Epithelial cell of proximal tubule (primary cell): ENCODE results near the gene CACNA1C. TPM values are rescaled to one million over a fixed set of nuclear protein-coding genes. Genes with fewer than 3 reads are reported as not detected.

Experiments used
- DNase-seq: peaks from one replicate; pipeline ENCODE4 v3.0.0-alpha.2; 2011; ENCODE audit warnings: low read depth
- H3K4me3 ChIP-seq: 2 replicates; pipeline ENCODE4 v1.5.1; 2011; ENCODE audit warnings: low read depth, mild to moderate bottlenecking, low read length
- CTCF ChIP-seq: conservative IDR thresholded peaks from 2 replicates; pipeline ENCODE4 v1.5.1; 2012; ENCODE audit warnings: low read depth, mild to moderate bottlenecking, low read length
- total RNA-seq: library from RNA; depleted of rRNA; stranded (reverse); fragments of >200 nt; gene quantifications from 2 replicates; pipeline ENCODE4 v1.2.3, GENCODE V29; 2015

CACNA1C gene
- total RNA-seq, 1 donor from 2014 or later = not detected

DNA sequence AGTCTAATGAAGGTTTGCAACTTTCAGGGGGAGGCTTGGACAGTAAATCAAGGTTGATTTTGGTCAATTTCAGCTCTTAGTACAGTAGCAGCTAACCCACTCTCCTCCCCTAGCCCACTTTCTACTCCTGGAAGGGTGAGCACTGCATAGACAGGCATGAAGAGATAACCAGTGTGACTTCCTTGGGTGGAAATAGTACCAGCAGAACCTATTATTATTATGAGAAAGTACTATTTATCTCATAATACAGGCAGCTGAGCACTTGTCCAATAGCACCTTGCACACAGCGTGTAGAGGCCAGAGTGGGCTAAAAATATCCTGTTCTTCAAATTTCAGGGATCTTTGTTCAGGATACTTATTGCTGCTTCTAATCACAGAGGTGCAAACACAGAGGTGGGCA lies 645.8 kb downstream of the CACNA1C start:
- no peak overlapping the region for H3K4me3 ChIP-seq
- no peak for DNase-seq
- TF ChIP-seq CTCF = no peak

GRCh38 chr12:2710701-2711100 lies 657.9 kb downstream of the CACNA1C start:
- TF ChIP-seq CTCF = no peak
- no peak for DNase-seq
- H3K4me3 ChIP-seq = no peak overlapping the region

GRCh38 chr12:2719392-2719791 lies 666.6 kb downstream of the CACNA1C start:
- no peak for DNase-seq
- no peak for TF ChIP-seq CTCF
- H3K4me3 ChIP-seq = no peak overlapping the region

GRCh38 chr12:2722806-2723205 lies 670.0 kb downstream of the CACNA1C start:
- no peak for TF ChIP-seq CTCF
- no peak overlapping the region for H3K4me3 ChIP-seq
- DNase-seq = no peak

DNA sequence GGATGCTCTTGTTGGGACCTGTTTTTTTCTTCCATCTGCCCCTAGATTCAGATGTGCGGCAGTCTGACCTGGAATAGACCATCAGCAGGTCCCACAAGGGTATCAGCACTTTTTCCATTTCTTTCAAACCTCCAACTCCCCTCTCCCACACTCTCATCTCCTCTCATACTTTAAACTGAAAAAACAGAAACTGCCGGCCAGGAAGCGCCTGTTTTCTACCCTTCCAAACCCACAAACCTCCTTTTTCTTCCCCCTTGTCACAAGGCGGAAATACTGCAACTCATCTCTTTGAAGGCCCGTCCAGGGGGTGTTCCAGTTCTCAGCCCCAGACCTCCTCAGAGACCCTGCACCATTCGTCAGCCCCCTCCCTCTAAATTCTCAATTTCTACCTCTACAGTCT lies 679.5 kb downstream of the CACNA1C start:
- no peak overlapping the region for H3K4me3 ChIP-seq
- no peak for TF ChIP-seq CTCF
- DNase-seq = no peak

GRCh38 chr12:2733493-2734355 lies 680.9 kb downstream of the CACNA1C start:
- DNase-seq = no peak
- H3K4me3 ChIP-seq = no peak overlapping the region
- TF ChIP-seq CTCF = no peak

DNA sequence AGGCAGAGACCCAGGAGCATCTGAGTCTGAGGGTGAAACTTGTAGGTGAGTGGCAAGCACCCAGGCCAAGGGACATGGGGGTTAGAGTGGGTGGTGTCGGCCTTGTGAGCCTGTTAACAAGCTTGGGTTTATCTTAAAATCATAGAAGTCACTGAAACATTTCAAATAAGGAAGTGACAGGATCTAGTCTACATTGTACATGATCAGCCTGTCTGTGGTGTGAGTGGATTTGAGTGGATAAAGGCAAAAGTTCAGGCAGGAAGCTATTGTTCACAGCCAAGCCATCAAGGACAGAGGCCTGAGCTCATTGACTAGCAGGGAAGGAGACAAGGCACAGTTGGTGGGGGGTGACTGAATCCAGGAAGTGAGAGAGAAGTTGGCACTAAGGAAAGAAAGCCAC lies 682.6 kb downstream of the CACNA1C start:
- H3K4me3 ChIP-seq = no peak overlapping the region
- TF ChIP-seq CTCF = no peak
- no peak for DNase-seq
